ENCODE measurements around the gene PPM1G. TPM values are rescaled to one million over a fixed set of nuclear protein-coding genes. Genes with fewer than 3 reads are reported as not detected.

PPM1G gene
- total RNA-seq, 2 donors from 2014 or later: 38.8 to 41.6 TPM

GRCh38 chr2:27421660-27422250 lies 12.4 kb upstream of the PPM1G start:
- no peak for DNase-seq (ENCODE audit: low spot score)
- intact Hi-C loops (cut with DNase I): no loop called here

DNA sequence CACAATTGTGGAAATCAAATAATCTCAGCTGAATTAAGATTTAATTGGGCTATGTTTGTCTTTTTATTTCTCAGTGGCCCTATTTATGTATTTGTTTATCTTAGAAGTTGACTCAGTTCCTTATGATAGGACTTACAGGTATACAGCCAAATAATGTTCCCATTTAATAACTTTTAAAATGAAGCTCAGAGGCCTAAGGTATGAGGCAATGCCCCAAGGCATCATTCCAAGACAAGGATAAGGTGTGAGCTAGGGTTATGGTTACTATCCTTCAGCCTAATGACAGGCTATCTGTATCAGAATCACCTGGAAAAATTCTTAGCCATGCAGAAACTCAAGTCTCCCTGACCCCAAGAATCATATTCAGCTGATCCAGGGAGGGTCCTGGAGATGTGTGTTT lies 11.6 kb upstream of the PPM1G start:
- no peak for DNase-seq (ENCODE audit: low spot score)
- intact Hi-C loops (cut with DNase I): no loop called here

- intact Hi-C loops (cut with DNase I): no loop called here
These were observed 6.8 kb upstream of the PPM1G start for GRCh38 chr2:27416151-27416550.

GRCh38 chr2:27412419-27413152 lies 3.2 kb upstream of the PPM1G start:
- DNase-seq (ENCODE audit: low spot score): no peak
- intact Hi-C loops (cut with DNase I): no loop called here

More at GRCh38 chr2:27416151-27416550, 6.8 kb upstream of the PPM1G start:
- no peak for DNase-seq (ENCODE audit: low spot score)

- intact Hi-C loops (cut with DNase I): no loop called here
- DNase-seq (ENCODE audit: low spot score): no peak
These were observed 630 bp downstream of the PPM1G start for GRCh38 chr2:27408601-27409320.

GRCh38 chr2:27407798-27408491 lies 1.4 kb downstream of the PPM1G start:
- DNase-seq (ENCODE audit: low spot score): no peak
- intact Hi-C loops (cut with DNase I): no loop called here

- intact Hi-C loops (cut with DNase I): no loop called here
- DNase-seq (ENCODE audit: low spot score): no peak
These were observed 8.8 kb downstream of the PPM1G start for GRCh38 chr2:27400348-27401135.

DNA sequence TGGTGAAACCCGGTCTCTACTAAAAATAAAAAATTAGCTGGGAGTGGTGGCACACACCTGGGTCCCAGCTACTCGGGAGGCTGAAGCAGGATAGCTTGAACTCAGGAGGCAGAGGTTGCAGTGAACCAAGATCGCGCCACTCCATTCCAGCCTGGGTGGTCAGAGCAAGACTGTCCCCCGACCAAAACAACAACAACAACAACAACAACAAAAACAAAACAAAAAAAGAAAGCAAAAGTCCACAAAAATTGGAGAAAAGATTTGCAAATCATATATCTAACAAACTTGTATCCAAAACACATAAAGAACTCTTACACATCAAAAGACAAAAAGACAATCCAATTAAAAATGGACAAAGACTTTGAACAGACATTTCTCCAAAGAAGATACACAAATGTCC lies 10.4 kb downstream of the PPM1G start:
- peak; percentile 40 for DNase-seq (ENCODE audit: low spot score)
- intact Hi-C loops (cut with DNase I): no loop called here

- intact Hi-C loops (cut with DNase I): no loop called here
- peak; percentile 15 for DNase-seq (ENCODE audit: low spot score)
These were observed 16.2 kb downstream of the PPM1G start for GRCh38 chr2:27393225-27393624.

DNA sequence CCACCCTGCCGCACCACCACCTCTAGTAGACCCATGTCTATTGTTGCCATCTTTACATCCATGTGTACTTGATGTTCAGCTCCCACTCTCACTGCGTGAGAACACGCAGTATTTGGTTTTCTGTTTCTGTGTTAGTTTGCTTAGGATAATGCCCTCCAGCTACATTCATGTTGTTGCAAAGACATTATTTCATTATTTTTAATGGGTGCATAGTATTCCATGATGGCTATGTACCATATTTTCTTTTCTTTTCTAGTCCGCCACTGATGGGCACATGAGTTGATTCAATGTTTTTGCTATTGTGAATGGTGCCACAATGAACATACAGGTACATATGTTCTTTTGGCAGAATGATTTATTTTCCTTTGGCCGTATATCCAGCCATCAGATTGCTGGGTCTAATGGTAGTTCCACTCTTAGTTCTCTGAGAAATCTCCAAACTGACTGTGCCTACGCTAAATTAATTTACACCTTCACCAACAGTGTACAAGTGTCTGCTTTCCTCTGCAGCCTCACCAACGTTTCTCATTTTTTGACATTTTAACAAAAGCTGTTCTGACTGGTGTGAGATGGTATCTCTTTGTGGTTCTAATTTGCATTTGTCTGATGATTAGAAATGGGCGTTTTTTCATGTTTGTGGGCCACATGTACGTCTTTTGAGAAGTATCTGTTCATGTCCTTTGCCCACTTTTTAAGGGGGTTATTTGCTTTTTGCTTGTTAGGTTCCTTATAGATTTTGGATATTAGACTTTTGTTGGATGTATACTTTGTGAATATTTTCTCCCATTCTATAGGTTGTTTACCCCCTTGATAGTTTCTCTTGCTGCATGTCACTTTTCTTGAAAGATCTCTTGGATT lies 18.3 kb downstream of the PPM1G start:
- intact Hi-C loops (cut with DNase I): no loop called here
- DNase-seq (ENCODE audit: low spot score): no peak

DNA sequence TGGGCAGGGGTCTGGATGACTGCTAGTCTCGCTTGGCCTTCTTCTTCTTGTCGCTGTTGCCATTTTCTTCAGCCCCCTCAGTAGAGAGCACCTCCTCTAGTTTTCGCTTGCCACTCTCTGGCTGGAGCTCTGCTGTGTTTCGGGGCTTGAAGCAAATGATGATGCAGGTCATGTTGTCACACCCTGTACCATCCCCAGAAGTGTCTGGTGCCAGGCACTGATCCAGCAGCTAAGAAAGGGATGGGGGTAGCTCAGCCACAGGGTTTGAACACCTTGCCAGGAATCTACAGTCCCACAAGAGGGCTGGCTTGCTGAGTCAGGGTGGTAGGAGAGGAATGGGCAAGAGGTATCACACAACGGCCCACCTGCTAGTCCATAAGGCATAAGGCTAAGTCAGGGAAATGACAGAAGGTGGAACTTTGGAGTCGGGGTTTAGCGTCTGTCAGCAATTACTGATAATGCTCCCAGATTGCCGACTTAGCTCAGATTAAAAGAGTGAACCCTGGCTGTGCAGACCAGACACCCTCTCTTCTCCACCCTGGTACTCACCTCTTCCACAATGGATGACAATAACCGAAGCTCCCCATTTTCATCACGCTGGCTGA lies 27.7 kb downstream of the PPM1G start:
- DNase-seq (ENCODE audit: low spot score): no peak
- intact Hi-C loops (cut with DNase I): no loop called here

DNA sequence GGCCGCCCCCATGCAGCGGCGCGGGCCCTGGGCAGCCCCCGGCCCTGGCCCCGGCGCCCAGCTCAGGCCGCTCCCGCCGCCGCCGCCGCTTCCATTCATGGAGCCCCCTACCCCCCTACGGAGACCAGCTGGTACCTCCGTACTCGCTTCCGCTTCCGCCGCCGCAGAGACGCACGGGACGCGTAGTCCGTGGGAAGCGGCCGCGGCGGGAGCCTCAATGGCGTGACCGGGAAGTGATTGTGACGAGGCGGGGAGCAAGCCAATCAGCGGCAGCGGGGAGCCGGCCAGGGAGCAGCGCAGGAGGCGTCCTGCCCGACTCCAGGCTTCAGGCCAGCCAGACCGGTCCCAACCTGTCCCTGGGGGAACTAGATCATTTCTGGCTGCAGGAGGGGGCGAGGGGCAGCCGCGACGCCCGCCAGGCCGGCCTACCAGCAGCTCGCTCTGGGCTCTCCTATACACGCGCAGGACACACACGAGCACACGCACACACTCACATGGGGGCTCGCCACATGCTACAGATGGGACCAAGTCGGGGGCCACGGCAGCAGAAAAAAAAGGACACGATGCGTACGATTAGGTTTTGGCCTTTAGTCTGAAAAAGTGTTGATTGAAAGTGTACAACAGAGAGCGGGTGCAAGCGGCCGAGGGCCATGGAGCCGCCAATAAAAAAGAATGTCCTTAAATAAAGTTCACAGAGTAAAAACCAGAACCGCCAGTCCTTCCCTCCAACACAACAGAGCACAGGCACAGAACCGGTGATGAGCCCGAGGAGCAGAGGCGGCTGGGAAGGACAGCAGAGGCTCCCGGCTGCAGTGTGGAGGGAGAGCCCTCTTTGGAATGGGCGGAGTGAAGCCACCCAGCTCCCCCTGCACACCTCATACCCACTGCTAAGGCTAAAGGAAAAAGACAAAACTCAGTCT lies 28.5 kb downstream of the PPM1G start, which contains the start of gene ZNF513:
TSS of gene ZNF513 (minus strand) at position 109 of the 920 bp plus-strand sequence. CDS start 208 bp downstream, outside the sequence.
- peak; percentile 99 for DNase-seq (ENCODE audit: low spot score)
- intact Hi-C loops (cut with DNase I): no loop called here

- peak; percentile 94 for DNase-seq (ENCODE audit: low spot score)
- intact Hi-C loops (cut with DNase I): no loop called here
These were observed 29.4 kb downstream of the PPM1G start for GRCh38 chr2:27379836-27380625.

GRCh38 chr2:27379383-27379835 lies 30.0 kb downstream of the PPM1G start:
- intact Hi-C loops (cut with DNase I): no loop called here
- no peak for DNase-seq (ENCODE audit: low spot score)

DNA sequence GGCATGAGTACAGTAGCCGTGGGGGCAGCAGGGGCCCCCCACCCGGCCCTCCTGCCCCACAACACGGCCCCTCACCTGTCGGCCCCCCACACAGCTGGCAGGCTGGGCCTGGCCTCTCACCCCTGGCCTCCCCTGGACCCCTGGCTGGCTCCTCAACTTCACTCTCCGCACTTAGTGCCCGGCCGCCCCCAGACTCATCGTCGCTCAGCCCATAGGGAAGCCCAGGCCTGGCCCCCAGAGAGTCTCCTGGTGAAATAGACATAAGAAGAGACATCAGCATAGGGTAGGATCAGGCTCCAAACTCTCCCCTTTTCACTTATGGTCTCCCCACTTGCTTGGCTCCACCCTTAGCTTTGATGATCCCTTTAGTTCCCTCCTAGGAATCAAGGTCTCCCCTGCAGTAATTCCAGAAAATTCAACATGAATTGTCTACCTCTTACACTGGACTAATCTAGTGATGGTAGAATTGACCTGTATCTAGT lies 30.5 kb downstream of the PPM1G start:
- intact Hi-C loops (cut with DNase I): no loop called here
- no peak for DNase-seq (ENCODE audit: low spot score)
